ENCODE data around the gene THBS3.

GRCh38 chr1:155191904-155192303 lies 15.8 kb downstream of the THBS3 start:
- no peak for TF ChIP-seq CTCF (IDR thresholded peaks at IDR 0.05)
- no peak for TF ChIP-seq POLR2AphosphoS5 (IDR thresholded peaks at IDR 0.05)
- TF ChIP-seq POLR2A (IDR thresholded peaks at IDR 0.05), result no peak
